HEK293 (cell line): ENCODE measurements around the gene CARD11.

Experiments
- KLF1 ChIP-seq: fragments of 450-650 bp; formaldehyde crosslinking; IDR thresholded peaks from 2 replicates; pipeline ENCODE4 v1.5.1; 2016; ENCODE audit warnings: missing biosample characterization, missing genetic modification characterization
- YY1 ChIP-seq: fragments of 450-650 bp; formaldehyde crosslinking; IDR thresholded peaks from 2 replicates; pipeline ENCODE4 v1.5.1; 2018; ENCODE audit warnings: missing biosample characterization, missing genetic modification characterization
- ZNF274 ChIP-seq, 2 experiments: fragments of 200-500 bp in 1 of 2; fragments of 450-650 bp in 1 of 2; sonication (Bioruptor generic) in 1 of 2; formaldehyde crosslinking in 1 of 2; IDR thresholded peaks; 2 replicates each; pipeline versions ENCODE4 v1.5.1 to v1.6.1; 2014 to 2016; ENCODE audit warnings: borderline replicate concordance in 1 of 2, inconsistent platforms in 1 of 2, low read length in 1 of 2, missing biosample characterization in 1 of 2, missing genetic modification characterization in 1 of 2
- ZNF768 ChIP-seq: fragments of 450-650 bp; formaldehyde crosslinking; IDR thresholded peaks from 2 replicates; pipeline ENCODE4 v1.5.1; 2018; ENCODE audit warnings: missing biosample characterization, mild to moderate bottlenecking, missing genetic modification characterization
- TF ChIP-seq, protein P1 (sequence below): fragments of 450-650 bp; formaldehyde crosslinking; IDR thresholded peaks from 2 replicates; pipeline ENCODE4 v1.5.1; 2016; ENCODE audit warnings: missing biosample characterization, missing genetic modification characterization
- TF ChIP-seq, protein P2 (sequence below): fragments of 450-650 bp; formaldehyde crosslinking; IDR thresholded peaks from 2 replicates; pipeline ENCODE4 v1.5.1; 2016; ENCODE audit warnings: missing biosample characterization, missing genetic modification characterization, low read depth
- TF ChIP-seq, protein P3 (sequence below): fragments of 450-650 bp; formaldehyde crosslinking; IDR thresholded peaks from 2 replicates; pipeline ENCODE4 v1.5.1; 2016; ENCODE audit warnings: missing biosample characterization, missing genetic modification characterization

DNA sequence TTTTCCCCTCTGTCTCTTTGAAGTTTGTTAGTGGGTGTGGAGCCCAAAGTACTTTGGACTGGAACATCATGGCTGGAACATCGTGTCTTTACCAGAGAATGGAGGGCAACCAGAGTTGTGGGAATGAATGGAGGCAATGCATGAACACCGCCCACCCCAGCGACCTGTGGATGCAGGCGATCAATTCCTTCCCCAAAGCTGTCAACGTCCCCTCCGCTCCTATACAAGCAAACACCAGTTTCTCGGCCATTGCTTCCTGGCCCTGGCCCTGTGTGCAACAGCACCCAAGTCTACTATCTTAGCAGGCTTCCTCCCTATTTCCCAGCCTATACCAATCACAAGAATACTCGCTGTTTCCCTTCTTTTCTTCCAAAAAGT lies 62.6 kb downstream of the CARD11 start:
- TF ChIP-seq, protein P1, sequence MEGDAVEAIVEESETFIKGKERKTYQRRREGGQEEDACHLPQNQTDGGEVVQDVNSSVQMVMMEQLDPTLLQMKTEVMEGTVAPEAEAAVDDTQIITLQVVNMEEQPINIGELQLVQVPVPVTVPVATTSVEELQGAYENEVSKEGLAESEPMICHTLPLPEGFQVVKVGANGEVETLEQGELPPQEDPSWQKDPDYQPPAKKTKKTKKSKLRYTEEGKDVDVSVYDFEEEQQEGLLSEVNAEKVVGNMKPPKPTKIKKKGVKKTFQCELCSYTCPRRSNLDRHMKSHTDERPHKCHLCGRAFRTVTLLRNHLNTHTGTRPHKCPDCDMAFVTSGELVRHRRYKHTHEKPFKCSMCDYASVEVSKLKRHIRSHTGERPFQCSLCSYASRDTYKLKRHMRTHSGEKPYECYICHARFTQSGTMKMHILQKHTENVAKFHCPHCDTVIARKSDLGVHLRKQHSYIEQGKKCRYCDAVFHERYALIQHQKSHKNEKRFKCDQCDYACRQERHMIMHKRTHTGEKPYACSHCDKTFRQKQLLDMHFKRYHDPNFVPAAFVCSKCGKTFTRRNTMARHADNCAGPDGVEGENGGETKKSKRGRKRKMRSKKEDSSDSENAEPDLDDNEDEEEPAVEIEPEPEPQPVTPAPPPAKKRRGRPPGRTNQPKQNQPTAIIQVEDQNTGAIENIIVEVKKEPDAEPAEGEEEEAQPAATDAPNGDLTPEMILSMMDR (tag by site-specific recombination), result no peak
- no peak for TF ChIP-seq YY1 (tag by site-specific recombination)
- TF ChIP-seq, protein P2, sequence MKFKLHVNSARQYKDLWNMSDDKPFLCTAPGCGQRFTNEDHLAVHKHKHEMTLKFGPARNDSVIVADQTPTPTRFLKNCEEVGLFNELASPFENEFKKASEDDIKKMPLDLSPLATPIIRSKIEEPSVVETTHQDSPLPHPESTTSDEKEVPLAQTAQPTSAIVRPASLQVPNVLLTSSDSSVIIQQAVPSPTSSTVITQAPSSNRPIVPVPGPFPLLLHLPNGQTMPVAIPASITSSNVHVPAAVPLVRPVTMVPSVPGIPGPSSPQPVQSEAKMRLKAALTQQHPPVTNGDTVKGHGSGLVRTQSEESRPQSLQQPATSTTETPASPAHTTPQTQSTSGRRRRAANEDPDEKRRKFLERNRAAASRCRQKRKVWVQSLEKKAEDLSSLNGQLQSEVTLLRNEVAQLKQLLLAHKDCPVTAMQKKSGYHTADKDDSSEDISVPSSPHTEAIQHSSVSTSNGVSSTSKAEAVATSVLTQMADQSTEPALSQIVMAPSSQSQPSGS (tag by site-specific recombination), result no peak
- TF ChIP-seq ZNF768, result no peak
- TF ChIP-seq, protein P3, sequence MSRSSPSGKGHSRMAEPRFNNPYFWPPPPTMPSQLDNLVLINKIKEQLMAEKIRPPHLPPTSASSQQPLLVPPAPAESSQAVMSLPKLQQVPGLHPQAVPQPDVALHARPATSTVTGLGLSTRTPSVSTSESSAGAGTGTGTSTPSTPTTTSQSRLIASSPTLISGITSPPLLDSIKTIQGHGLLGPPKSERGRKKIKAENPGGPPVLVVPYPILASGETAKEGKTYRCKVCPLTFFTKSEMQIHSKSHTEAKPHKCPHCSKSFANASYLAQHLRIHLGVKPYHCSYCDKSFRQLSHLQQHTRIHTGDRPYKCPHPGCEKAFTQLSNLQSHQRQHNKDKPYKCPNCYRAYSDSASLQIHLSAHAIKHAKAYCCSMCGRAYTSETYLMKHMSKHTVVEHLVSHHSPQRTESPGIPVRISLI (tag by site-specific recombination), result no peak
- no peak for TF ChIP-seq ZNF274 (IDR thresholded peaks at IDR 0.05; ENCODE audit: low read length)
- no peak for TF ChIP-seq ZNF274 (tag by site-specific recombination; IDR thresholded peaks at IDR 0.05; ENCODE audit: borderline replicate concordance)
- TF ChIP-seq KLF1 (tag by site-specific recombination), result no peak
